WTC11 (cell line): ENCODE data around the gene RAI14. TPM values are rescaled to one million over a fixed set of nuclear protein-coding genes. Genes with fewer than 3 reads are reported as not detected.
"Not testable (repeated sequence)": the region's sequence is repeated elsewhere in the genome, so short reads cannot be mapped to it uniquely, and the experiment has no call there.

Experiments
- ATAC-seq: fragments of 200-7000 bp; cut with Tn5 transposase; 2 replicates; pipeline ENCODE4 v1.10.0; 2021; ENCODE audit warnings: mild to moderate bottlenecking, moderate library complexity
- CTCF ChIA-PET: fragments of 300-600 bp; sonication (Branson Sonifier 250); formaldehyde crosslinking; loops from one replicate; lab custom pipeline; 2021; ENCODE audit warnings: antibody characterized with exemption; lab: Charles Lee
- POLR2A ChIA-PET: fragments of 350-600 bp; sonication (Branson Sonifier 250); formaldehyde crosslinking; loops from one replicate; lab custom pipeline; 2021; ENCODE audit warnings: antibody characterized with exemption; lab: Charles Lee
- DNase-seq: peaks from one replicate; pipeline ENCODE4 v3.0.0; 2021; ENCODE audit warnings: low spot score
- H3K27ac Mint-ChIP-seq: 2 replicates; pipeline ENCODE4 v1.8.0; 2021; ENCODE audit warnings: mixed read lengths
- H3K27me3 Mint-ChIP-seq: 2 replicates; pipeline ENCODE4 v1.8.0; 2021; ENCODE audit warnings: low read depth, mild to moderate bottlenecking, moderate library complexity, mixed read lengths
- H3K36me3 Mint-ChIP-seq: 2 replicates; pipeline ENCODE4 v1.8.0; 2021; ENCODE audit warnings: mixed read lengths
- H3K4me1 Mint-ChIP-seq: 2 replicates; pipeline ENCODE4 v1.8.0; 2022; ENCODE audit warnings: mixed read lengths
- H3K4me3 Mint-ChIP-seq: 2 replicates; pipeline ENCODE4 v1.8.0; 2021; ENCODE audit warnings: mild to moderate bottlenecking, moderate library complexity, mixed read lengths
- H3K9me3 Mint-ChIP-seq: 2 replicates; pipeline ENCODE4 v1.8.0; 2021; ENCODE audit warnings: mixed read lengths
- AR ChIP-seq: fragments of 250-450 bp; sonication (Bioruptor Pico); IDR thresholded peaks from 2 replicates; pipeline ENCODE4 v1.9.0; 2021; ENCODE audit warnings: mild to moderate bottlenecking
- ATF1 ChIP-seq: sonication (generic); formaldehyde crosslinking; IDR thresholded peaks from 2 replicates; pipeline ENCODE4 v1.8.1; 2023; ENCODE audit warnings: mild to moderate bottlenecking, moderate library complexity, missing genetic modification reagents
- CDX4 ChIP-seq: fragments of 250-450 bp; sonication (Bioruptor Pico); IDR thresholded peaks from 2 replicates; pipeline ENCODE4 v1.9.0; 2021; ENCODE audit warnings: moderate library complexity, mild to moderate bottlenecking, inconsistent platforms, borderline replicate concordance
- ELF4 ChIP-seq: sonication (generic); formaldehyde crosslinking; IDR thresholded peaks from 2 replicates; pipeline ENCODE4 v1.8.1; 2022; ENCODE audit warnings: low read depth, mild to moderate bottlenecking, moderate library complexity, missing genetic modification reagents
- ESRRA ChIP-seq: sonication (generic); formaldehyde crosslinking; IDR thresholded peaks from 2 replicates; pipeline ENCODE4 v1.8.1; 2022; ENCODE audit warnings: mild to moderate bottlenecking, missing genetic modification reagents, borderline replicate concordance
- GABPB1 ChIP-seq: sonication (generic); formaldehyde crosslinking; IDR thresholded peaks from 2 replicates; pipeline ENCODE4 v1.8.1; 2023; ENCODE audit warnings: mild to moderate bottlenecking, missing genetic modification reagents
- MYBL2 ChIP-seq: sonication (generic); formaldehyde crosslinking; IDR thresholded peaks from 2 replicates; pipeline ENCODE4 v1.8.1; 2023; ENCODE audit warnings: mild to moderate bottlenecking, moderate library complexity, missing genetic modification reagents
- NFATC4 ChIP-seq: fragments of 250-450 bp; sonication (Bioruptor Pico); IDR thresholded peaks from 2 replicates; pipeline ENCODE4 v1.9.0; 2021; ENCODE audit warnings: mild to moderate bottlenecking
- NR2C2 ChIP-seq: sonication (generic); formaldehyde crosslinking; IDR thresholded peaks from 2 replicates; pipeline ENCODE4 v1.8.0; 2022; ENCODE audit warnings: mild to moderate bottlenecking, missing genetic modification reagents
- RELA ChIP-seq: sonication (generic); formaldehyde crosslinking; IDR thresholded peaks from 2 replicates; pipeline ENCODE4 v1.8.1; 2022; ENCODE audit warnings: missing genetic modification reagents, mild to moderate bottlenecking, borderline replicate concordance
- USF1 ChIP-seq: sonication (generic); formaldehyde crosslinking; IDR thresholded peaks from 2 replicates; pipeline ENCODE4 v1.8.0; 2022; ENCODE audit warnings: mild to moderate bottlenecking, missing genetic modification reagents
- ZNF138 ChIP-seq: sonication (generic); formaldehyde crosslinking; conservative IDR thresholded peaks from 2 replicates; pipeline ENCODE4 v1.8.1; 2022; ENCODE audit warnings: mild to moderate bottlenecking, moderate library complexity, missing genetic modification reagents
- ZNF219 ChIP-seq: sonication (generic); formaldehyde crosslinking; IDR thresholded peaks from 2 replicates; pipeline ENCODE4 v1.8.0; 2023; ENCODE audit warnings: missing genetic modification reagents, mild to moderate bottlenecking, borderline replicate concordance
- ZNF317 ChIP-seq: sonication (generic); formaldehyde crosslinking; IDR thresholded peaks from 2 replicates; pipeline ENCODE4 v1.8.1; 2023; ENCODE audit warnings: low read depth, mild to moderate bottlenecking, moderate library complexity, missing genetic modification reagents, borderline replicate concordance
- ZNF423 ChIP-seq: fragments of 250-450 bp; sonication (Bioruptor Pico); IDR thresholded peaks from 2 replicates; pipeline ENCODE4 v2.1.2; 2022; ENCODE audit warnings: mild to moderate bottlenecking, moderate library complexity
- total RNA-seq: library from RNA; stranded (reverse); gene quantifications from 3 replicates; pipeline ENCODE4 v1.2.3, GENCODE V29; 2021
- TF ChIP-seq, protein P1 (sequence below): fragments of 250-450 bp; sonication (Bioruptor Pico); IDR thresholded peaks from 2 replicates; pipeline ENCODE4 v1.9.0; 2021; ENCODE audit warnings: mild to moderate bottlenecking
- TF ChIP-seq, protein P2 (sequence below): fragments of 250-450 bp; sonication (Bioruptor Pico); IDR thresholded peaks from 2 replicates; pipeline ENCODE4 v1.8.0; 2021; ENCODE audit warnings: mild to moderate bottlenecking

RAI14 gene
- total RNA-seq, 1 experiment from 2014 or later, result 185 TPM

DNA sequence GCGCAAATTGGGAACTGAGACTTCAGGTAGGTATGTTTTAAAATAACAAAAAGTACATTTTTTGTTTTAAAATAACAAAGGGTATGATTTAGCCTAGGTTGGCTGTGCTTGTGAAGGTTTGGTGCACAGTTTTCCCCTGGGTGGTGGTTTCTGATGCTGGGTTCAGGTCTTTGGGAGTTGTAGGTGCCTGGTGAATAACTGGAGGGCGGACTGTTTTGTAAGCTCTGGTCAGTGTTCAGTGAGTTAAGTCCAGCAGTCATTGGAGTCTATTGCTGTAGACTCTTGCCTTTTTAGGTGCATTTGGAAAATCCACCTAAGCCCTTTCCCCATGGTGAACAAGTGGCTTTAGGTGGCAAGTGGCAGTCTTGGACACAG is 43.9 kb downstream of the RAI14 start (continued):
- TF ChIP-seq AR (no peak), ELF4 (no peak)
- TF ChIP-seq, all 79 proteins: peak for 0

GRCh38 chr5:34701442-34701841 is 45.3 kb downstream of the RAI14 start:
- DNase-seq, H3K27me3 Mint-ChIP-seq, H3K4me3 Mint-ChIP-seq, H3K9me3 Mint-ChIP-seq, ATAC-seq, H3K36me3 Mint-ChIP-seq: not testable (repeated sequence)
- ChIA-PET CTCF (interaction anchor here (1.6 kb wide), 1 partner anchor 16 kb away, joined by 5 read pairs; no protein-coding TSS in a partner anchor), POLR2A (interaction anchor here (1.0 kb wide), 1 partner anchor 9 kb away, joined by 3 read pairs; no protein-coding TSS in a partner anchor)
- Mint-ChIP-seq H3K27ac (peak overlapping the region; percentile 61), H3K4me1 (peaks cover 87% of the 10 kb centered on the region)

DNA sequence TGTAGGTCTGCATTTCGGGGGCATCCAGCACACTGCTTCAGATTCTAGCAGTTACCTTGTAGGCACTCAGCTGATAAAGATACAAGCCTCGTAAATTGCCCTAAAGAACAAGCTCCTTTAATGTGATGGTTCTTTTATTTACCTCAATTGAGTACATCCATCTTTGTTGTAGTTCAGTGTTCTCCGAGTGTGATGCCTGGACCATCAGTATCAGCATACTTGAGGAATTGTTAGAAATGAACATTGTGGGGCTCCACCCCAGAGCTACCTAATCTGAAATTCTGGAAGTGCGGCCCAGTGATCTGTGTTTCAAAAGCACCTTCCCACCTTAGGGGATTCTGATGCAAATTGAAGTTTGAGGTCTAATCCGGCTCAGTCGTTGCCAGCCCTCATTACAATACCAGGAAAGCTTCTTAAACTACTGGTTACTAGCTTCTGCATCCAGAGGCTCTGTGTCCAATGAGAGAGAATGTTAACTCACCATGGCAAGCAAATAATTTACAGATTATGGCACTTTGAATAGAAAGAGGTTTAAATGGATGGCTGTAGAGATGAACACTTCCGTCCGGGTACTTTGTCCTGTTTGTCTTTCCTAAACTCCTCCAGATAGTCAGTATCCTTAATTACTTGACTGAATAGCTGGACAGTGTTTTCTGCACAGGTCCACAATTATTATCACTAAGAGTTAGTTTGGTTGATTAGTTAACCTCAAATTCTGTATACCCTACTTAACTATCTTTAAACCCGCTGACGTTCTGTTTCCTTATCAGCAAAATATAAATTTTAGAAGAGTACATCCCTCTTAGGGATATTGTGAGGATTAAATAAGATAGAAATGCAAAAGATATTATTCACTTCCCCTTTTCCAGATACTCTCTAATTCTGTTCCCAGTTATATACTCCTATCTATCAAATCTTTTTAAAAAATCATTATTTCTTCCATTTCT is 47.9 kb downstream of the RAI14 start:
- TF ChIP-seq MYBL2 (CRISPR knock-in tag), result no peak
- peak; percentile 74; the same call in 1 of the 2 replicates for TF ChIP-seq ZNF317 (CRISPR knock-in tag)
- Mint-ChIP-seq H3K4me1 (peaks cover 81% of the 10 kb centered on the region), H3K36me3 (peaks cover 9% of the 10 kb centered on the region; the same call in 1 of the 2 replicates), H3K9me3 (no peaks in the 10 kb centered on the region), H3K27ac (peak overlapping the region; percentile 97), H3K4me3 (peak overlapping the region; percentile 48), H3K27me3 (no peaks in the 10 kb centered on the region)
- ChIA-PET POLR2A (interaction anchor here (0.8 to 2.6 kb wide), 3 partner anchors 10 to 48 kb away, joined by 3 to 11 read pairs (median 3); partner anchors contain the start of gene RAI14), CTCF (interaction anchor here (0.7 to 1.3 kb wide), 5 partner anchors 13 to 218 kb away, joined by 3 to 5 read pairs (median 4); no protein-coding TSS in a partner anchor)
- ATAC-seq (peak; percentile 81), DNase-seq (peak; percentile 30)

GRCh38 chr5:34706084-34706483 is 50.0 kb downstream of the RAI14 start:
- TF ChIP-seq, protein P1, sequence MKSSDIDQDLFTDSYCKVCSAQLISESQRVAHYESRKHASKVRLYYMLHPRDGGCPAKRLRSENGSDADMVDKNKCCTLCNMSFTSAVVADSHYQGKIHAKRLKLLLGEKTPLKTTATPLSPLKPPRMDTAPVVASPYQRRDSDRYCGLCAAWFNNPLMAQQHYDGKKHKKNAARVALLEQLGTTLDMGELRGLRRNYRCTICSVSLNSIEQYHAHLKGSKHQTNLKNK, result no peak
- no peak for TF ChIP-seq ZNF423 (CRISPR knock-in tag)
- TF ChIP-seq NR2C2 (CRISPR knock-in tag), result no peak
- no peak for TF ChIP-seq GABPB1 (CRISPR knock-in tag)
- ATAC-seq, result no peak
- Mint-ChIP-seq H3K4me3 (no peak overlapping the region), H3K4me1 (peaks cover 77% of the 10 kb centered on the region), H3K36me3 (peaks cover 14% of the 10 kb centered on the region), H3K9me3 (no peaks in the 10 kb centered on the region), H3K27ac (peak overlapping the region; percentile 94), H3K27me3 (no peaks in the 10 kb centered on the region)
- no peak for DNase-seq
- POLR2A ChIA-PET, result no interaction called here
- CTCF ChIA-PET, result no interaction called here

- DNase-seq (no peak), ATAC-seq (no peak)
- Mint-ChIP-seq H3K4me1 (peaks cover 65% of the 10 kb centered on the region), H3K9me3 (no peaks in the 10 kb centered on the region), H3K4me3 (no peak overlapping the region), H3K27me3 (no peaks in the 10 kb centered on the region), H3K36me3 (peaks cover 23% of the 10 kb centered on the region), H3K27ac (peak overlapping the region; percentile 82)
- CTCF ChIA-PET, result no interaction called here
- POLR2A ChIA-PET, result interaction anchor here (0.7 kb wide), 1 partner anchor 165 kb away, joined by 3 read pairs; no protein-coding TSS in a partner anchor
- TF ChIP-seq GABPB1 (CRISPR knock-in tag) (no peak), CDX4 (CRISPR knock-in tag) (no peak), ZNF423 (CRISPR knock-in tag) (no peak), USF1 (CRISPR knock-in tag) (no peak), ZNF219 (CRISPR knock-in tag) (no peak), RELA (CRISPR knock-in tag) (no peak), ESRRA (CRISPR knock-in tag) (no peak), NFATC4 (CRISPR knock-in tag) (no peak), ATF1 (CRISPR knock-in tag) (no peak), ZNF138 (CRISPR knock-in tag) (no peak)
- TF ChIP-seq, protein P2, sequence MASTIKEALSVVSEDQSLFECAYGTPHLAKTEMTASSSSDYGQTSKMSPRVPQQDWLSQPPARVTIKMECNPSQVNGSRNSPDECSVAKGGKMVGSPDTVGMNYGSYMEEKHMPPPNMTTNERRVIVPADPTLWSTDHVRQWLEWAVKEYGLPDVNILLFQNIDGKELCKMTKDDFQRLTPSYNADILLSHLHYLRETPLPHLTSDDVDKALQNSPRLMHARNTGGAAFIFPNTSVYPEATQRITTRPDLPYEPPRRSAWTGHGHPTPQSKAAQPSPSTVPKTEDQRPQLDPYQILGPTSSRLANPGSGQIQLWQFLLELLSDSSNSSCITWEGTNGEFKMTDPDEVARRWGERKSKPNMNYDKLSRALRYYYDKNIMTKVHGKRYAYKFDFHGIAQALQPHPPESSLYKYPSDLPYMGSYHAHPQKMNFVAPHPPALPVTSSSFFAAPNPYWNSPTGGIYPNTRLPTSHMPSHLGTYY (CRISPR knock-in tag), result no peak
Observed at GRCh38 chr5:34707451-34708107, 51.5 kb downstream of the RAI14 start.
